Measurements from ENCODE around the gene ATAD3B. TPM values are rescaled to one million over a fixed set of nuclear protein-coding genes. Genes with fewer than 3 reads are reported as not detected.
"Not testable (repeated sequence)": the region's sequence is repeated elsewhere in the genome, so short reads cannot be mapped to it uniquely, and the experiment has no call there.

Gene ATAD3B
- total RNA-seq, 1 experiment from 2014 or later = 11.3 TPM

- DNase-seq (ENCODE audit: low read depth) = not testable (repeated sequence)
Measured at GRCh38 chr1:1480488-1480867, 8.9 kb downstream of the ATAD3B start.

GRCh38 chr1:1481811-1482210, 10.2 kb downstream of the ATAD3B start:
- DNase-seq (ENCODE audit: low read depth) = not testable (repeated sequence)

DNA sequence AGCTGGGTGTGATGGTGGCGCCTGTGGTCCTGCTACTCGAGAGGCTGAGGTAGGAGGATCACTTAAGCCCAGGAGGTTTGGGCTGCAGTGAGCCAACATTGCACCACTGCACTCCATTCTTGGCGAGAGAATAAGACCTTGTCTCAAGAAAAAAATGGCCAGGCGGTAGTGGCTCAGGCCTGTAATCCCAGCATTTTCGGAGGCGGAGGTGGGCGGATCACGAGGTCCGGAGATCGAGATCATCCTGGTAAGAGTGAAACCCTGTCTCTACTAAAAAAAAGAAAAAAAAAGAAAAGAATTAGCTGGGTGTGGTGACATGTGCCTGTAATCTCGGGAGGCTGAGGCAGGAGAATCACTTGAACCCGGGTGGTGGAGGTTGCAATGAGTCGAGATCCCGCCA, 11.3 kb downstream of the ATAD3B start:
- no peak for DNase-seq (ENCODE audit: low read depth)

DNA sequence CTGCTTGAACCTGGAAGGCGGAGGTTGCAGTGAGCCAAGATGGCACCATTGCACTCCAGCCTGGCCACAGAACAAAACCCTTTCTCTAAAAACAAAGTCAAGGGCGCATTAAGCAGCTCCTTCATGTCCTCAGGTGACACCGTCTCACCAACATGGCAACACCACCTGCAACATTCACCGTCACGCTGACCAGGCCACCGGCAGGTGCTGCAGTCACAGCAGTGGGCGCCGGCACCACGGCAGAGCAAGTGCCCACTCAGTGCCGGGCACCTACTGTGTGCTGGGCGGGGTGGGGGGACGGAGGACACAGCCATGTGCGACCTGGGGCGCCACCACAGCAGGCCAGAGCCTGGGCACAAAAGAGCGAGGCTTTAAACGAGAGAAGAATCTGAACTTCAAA, 12.1 kb downstream of the ATAD3B start:
- DNase-seq (ENCODE audit: low read depth) = no peak

DNA sequence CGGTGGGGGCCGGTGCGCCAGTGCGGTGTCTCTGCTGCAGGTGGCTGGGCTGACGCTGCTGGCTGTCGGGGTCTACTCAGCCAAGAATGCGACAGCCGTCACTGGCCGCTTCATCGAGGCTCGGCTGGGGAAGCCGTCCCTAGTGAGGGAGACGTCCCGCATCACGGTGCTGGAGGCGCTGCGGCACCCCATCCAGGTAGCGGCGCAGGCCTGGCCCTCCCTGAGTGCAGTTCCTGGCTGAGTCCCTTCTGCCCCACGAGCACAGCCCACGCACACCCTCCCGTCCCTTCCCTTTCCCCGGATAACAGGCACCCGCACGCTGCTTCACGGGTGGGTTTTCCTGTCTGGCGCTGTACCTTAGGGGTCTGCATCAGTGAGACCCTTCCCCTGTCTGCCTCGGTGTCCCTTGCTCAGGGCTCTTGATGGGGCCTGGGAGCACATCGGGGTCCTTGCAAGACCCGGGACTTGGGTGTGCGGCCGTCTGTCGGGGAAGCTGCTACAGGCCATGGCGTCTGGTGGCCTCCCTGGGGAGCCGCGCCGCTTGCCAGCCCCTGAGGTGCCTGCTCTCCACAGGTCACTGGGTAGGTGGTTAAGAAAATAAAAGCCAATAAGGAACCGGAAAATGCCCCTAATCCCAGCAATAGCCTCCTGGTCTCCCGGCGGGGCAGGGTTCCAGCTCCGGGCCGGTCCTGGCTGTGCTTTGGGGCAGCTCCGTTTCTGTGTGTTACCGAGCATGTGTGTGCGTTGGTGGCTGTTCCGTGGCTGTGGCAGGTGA, 13.6 kb downstream of the ATAD3B start:
- not testable (repeated sequence) for DNase-seq (ENCODE audit: low read depth)

- not testable (repeated sequence) for DNase-seq (ENCODE audit: low read depth)
Measured at GRCh38 chr1:1485755-1486317, 14.3 kb downstream of the ATAD3B start.

- no peak for DNase-seq (ENCODE audit: low read depth)
Measured at GRCh38 chr1:1487701-1488100, 16.1 kb downstream of the ATAD3B start.

DNA sequence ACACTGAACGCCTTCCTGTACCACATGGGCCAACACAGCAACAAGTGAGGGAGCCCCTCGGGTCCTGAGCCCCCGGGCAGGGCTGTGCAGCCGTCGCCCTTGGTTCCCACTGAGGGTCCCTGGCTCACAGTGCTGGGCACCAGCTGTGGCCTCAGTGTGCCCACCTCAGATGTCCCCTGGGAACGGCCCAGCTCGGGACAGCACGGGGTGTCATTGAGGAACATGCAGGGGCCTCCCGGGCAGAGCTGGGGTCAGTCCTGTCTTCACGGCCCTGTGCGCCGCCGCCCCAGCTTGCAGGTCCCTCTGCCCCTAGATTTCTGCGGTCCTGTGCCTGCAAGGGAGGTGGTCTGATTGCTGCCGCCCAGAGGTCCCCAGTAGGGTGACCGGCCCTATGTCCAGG, 17.7 kb downstream of the ATAD3B start:
- no peak for DNase-seq (ENCODE audit: low read depth)

DNA sequence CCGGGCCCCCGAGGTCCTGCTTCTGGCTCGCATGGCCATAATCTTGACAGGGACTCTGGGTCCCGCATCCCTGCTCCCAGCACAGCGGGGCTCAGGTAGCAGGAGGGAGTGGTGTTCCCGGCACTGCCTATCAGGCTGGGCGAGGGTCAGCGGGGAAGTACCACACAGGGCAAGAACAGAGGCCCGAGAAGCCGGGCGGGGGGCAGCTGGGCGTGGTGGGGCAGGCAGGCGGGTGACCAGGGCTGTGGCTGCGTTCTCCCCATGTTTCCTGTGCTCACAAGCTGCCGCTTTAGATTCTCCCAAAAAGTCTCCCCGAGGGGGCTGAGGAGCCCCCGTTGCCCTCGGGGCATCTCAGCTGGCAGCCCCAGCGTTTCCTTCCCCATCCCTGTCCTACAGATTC, 18.3 kb downstream of the ATAD3B start:
- DNase-seq (ENCODE audit: low read depth) = no peak

- DNase-seq (ENCODE audit: low read depth) = no peak
Measured at GRCh38 chr1:1490633-1491230, 19.2 kb downstream of the ATAD3B start.

GRCh38 chr1:1491601-1492000, 20.0 kb downstream of the ATAD3B start:
- DNase-seq (ENCODE audit: low read depth) = no peak

DNA sequence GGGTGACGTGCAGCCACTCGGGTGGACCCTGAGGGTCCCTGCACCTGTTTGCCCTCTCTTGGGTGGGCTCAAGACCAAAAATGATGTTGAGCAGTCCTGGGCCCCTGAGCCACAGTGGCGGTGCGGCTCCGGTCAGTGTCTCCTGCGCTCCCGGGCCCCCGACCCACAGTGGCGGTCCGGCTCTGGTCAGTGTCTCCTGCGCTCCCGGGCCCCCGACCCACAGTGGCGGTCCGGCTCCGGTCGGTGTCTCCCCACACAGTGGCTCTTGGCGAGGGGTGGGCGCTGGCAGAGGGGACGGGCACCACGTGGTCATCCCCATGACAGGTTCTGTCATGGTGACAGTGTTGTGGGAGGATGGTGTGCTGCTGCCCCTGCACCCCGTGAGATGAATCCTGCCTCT, 22.7 kb downstream of the ATAD3B start:
- not testable (repeated sequence) for DNase-seq (ENCODE audit: low read depth)

- not testable (repeated sequence) for DNase-seq (ENCODE audit: low read depth)
Measured at GRCh38 chr1:1495461-1495975, 24.0 kb downstream of the ATAD3B start.

DNA sequence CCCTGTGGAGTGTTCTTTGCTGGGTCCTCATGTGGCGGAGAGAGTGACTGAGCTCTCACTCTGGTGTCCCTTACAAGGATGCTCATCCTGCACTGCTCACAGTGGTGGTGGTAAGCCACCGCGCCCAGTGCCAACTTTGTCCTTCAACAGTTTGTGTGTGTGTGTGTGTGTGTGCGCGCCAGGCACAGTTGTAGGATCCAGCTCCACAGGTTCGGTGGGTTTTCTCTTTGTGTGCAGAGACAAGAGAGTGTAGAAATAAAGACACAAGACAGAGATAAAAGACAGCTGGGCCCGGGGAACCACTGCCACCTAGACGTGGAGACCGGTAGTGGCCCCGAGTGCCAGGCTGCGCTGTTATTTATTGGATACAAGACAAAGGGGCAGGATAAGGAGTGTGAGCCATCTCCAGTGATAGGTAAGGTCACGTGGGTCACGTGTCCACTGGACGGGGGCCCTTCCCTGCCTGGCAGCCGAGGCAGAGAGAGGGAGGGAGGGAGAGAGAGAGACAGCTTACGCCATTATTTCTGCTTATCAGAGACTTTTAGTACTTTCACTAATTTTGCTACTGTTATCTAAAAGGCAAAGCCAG, 33.3 kb downstream of the ATAD3B start:
- DNase-seq (ENCODE audit: low read depth) = peak; percentile 75

DNA sequence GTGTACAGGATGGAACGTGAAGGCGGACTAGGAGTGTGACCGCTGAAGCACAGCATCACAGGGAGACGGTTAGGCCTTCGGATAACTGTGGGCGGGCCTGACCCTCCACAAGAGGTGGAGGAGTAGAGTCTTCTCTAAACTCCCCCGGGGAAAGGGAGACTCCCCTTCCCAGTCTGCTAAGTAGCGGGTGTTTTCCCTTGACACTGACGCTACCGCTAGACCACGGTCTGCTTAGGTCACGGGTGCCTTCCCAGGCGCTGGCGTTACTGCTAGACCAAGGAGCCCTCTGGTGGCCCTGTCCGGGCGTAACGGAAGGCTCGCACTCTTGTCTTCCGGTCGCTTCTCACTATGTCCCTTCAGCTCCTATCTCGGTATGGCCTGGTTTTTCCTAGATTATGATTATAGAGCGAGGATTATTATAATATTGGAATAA, 33.8 kb downstream of the ATAD3B start:
- peak; percentile 35 for DNase-seq (ENCODE audit: low read depth)

DNA sequence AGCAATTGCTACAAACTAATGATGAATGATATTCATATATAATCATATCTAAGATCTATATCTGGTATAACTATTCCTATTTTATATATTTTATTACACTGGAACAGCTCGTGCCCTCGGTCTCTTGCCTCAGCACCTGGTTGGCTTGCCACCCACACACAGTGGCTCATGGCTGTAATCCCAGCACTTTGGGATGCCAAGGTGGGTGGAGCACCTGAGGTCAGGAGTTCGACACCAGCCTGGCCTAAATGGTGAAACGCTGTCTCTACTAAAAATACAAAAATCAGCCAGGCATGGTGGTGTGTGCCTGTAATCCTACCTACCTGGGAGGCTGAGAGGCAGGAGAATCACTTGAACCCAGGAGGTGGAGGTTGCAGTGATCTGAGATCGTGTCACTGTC, 34.2 kb downstream of the ATAD3B start:
- not testable (repeated sequence) for DNase-seq (ENCODE audit: low read depth)

DNA sequence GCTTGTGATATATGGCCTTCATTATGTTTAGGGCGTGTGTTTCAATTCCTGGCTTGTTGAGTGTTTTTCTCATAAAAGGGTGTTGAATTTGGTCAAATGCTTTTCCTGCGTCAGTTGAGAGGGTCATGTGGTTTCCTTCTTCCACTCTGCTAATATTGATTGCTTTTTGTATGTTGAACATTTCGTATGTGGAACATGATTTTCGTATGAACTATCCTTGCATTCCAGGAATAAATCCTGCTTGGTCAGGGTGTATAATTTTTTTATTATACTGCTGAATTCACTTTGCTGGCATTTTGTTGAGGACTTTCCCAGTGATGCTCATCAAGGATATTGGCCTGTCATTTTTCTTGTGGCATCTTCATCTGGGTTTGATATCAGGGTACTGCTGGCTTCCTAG, 35.7 kb downstream of the ATAD3B start:
- no peak for DNase-seq (ENCODE audit: low read depth)

DNA sequence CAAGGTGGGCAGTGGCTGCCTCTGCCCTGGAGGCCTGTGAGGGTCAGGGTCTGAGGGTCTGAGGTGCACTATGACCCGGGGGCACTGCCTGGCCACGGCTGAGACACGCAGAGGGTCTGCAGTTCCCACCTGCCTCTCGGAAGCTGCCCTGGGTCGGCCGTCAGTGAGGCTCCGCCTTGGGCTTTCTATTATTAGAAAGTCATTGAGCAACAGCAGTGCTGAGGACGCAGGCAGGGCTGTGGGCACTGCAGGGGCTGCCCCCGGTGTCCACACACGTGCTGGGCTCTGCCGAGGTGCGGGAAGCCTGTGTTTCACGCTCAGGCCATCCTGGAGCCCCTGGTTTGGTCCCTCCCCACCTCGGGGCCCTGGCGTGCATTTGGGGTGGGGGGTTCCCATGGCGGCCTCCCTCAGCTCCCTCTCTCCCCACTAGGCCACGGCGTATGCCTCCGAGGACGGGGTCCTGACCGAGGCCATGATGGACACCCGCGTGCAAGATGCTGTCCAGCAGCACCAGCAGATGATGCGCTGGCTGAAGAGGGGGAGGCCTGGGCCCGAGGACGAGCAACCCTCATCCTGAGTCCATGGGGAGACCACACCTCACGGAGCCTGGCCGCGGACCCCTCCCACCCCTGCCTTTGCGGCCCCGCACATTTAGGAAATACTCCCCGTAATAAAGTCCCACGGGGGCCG, 37.4 kb downstream of the ATAD3B start:
- not testable (repeated sequence) for DNase-seq (ENCODE audit: low read depth)

DNA sequence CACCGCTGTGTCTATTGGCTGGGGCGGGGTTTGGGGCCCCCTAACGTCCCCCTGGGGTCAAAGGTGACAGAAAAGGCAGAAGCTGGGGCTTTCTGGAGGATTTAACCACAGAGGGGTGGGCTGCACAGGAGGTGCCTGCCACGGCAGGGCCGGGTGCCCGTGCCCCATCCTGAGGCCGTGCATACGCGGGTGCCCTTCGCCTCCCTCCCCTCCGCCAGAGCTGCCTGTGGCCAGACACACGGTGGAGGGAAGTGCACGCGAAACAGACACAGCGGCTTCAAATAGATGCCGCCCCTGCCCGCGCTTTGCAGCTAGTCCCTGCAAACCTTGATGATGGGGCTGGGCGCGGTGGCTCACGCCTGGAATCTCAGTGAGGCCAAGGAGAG, 37.9 kb downstream of the ATAD3B start:
- DNase-seq (ENCODE audit: low read depth) = not testable (repeated sequence)

DNA sequence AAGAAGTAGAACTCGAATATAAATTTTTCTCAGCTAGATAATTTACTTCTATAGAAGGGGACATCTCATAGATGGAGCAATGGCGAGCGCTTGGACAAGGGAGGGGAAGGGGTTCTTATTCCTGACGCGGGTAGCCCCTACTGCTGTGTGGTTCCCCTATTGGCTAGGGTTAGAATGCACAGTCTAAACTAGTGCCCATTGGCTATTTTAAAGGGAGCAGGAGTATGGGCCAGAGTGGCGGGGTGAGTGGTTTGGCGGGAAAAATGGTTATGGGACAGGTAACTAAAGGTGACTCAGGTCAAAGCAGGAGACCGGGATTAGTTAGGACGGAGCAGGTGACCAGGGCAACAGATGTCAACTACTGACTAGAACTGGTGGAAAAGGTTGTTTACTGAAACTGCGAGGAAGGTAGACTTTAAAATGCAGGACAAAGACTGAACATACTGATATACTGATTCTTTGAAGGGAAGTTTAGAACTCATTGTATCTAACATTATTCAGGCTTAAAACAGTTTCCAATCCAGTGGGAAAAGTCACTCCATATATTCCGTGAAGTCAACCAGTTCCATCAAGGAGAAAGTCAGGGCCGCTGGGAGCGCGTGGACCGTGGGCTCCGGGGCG, 39.5 kb downstream of the ATAD3B start:
- DNase-seq (ENCODE audit: low read depth) = no peak

GRCh38 chr1:1511533-1512285, 40.1 kb downstream of the ATAD3B start, which contains the start of gene ATAD3A:
Gene ATAD3A, plus strand, starts transcription at chr1:1512162. Its CDS starts 107 bp downstream, at chr1:1512269.
- DNase-seq (ENCODE audit: low read depth) = peak; percentile 97

All from RPMI7951 (cell line).